Endothelial cell of umbilical vein (primary cell): ENCODE results near the gene PPP2R3B. TPM values are rescaled to one million over a fixed set of nuclear protein-coding genes. Genes with fewer than 3 reads are reported as not detected.
"Not testable (repeated sequence)": the region's sequence is repeated elsewhere in the genome, so short reads cannot be mapped to it uniquely, and the experiment has no call there.

Experiments
- BruUV-seq: library from RNA; stranded (reverse); fragments of 400-500 nt; replicated peaks from 2 replicates; lab custom pipeline; 2021; lab: Mats Ljungman, UMichigan
- CTCF ChIA-PET: fragments of 300-600, 350-600 bp; sonication (Branson Sonifier 250); formaldehyde crosslinking; loops from one replicate; lab custom pipeline; 2021; ENCODE audit warnings: antibody characterized with exemption, inconsistent platforms; lab: Charles Lee
- POLR2A ChIA-PET: fragments of 300-600, 350-600 bp; sonication (Branson Sonifier 250); formaldehyde crosslinking; loops from one replicate; lab custom pipeline; 2021; ENCODE audit warnings: antibody characterized with exemption, inconsistent platforms; lab: Charles Lee
- DNase-seq: peaks from one replicate; pipeline ENCODE4 v3.0.0-alpha.2; 2011; ENCODE audit warnings: low read depth, low spot score
- FAIRE-seq: peaks from 2 replicates; lab custom pipeline; 2011; peaks lifted over from hg19 to GRCh38; lab: Jason Lieb, UNC
- H2AFZ ChIP-seq: 2 replicates; pipeline ENCODE4 v1.6.0; 2012; ENCODE audit warnings: low read depth, low read length, control low read depth, inconsistent platforms
- H3K27ac ChIP-seq: 2 replicates; pipeline ENCODE4 v1.5.1; 2011; ENCODE audit warnings: low read depth, mild to moderate bottlenecking, control low read depth, low read length, moderate library complexity; ENCODE audit not compliant: insufficient read depth
- H3K27me3 ChIP-seq, 2 experiments: 2 replicates each; pipeline versions ENCODE4 v1.6.0 to v1.6.1; 2011; ENCODE audit warnings: low read length in 2 of 2, mixed read lengths in 1 of 2; ENCODE audit not compliant: control insufficient read depth in 2 of 2, insufficient read depth in 2 of 2
- H3K36me3 ChIP-seq, 2 experiments: 2 replicates in 1 of 2; 3 replicates in 1 of 2; pipeline ENCODE4 v1.5.1; 2011; ENCODE audit warnings: low read length in 2 of 2, mild to moderate bottlenecking in 1 of 2, moderate library complexity in 1 of 2; ENCODE audit not compliant: control insufficient read depth in 2 of 2, insufficient read depth in 2 of 2; ENCODE audit errors: extremely low read depth in 1 of 2
- H3K4me1 ChIP-seq: 3 replicates; pipeline ENCODE4 v1.5.1; 2011; ENCODE audit warnings: mild to moderate bottlenecking, low read length; ENCODE audit not compliant: control insufficient read depth, insufficient read depth; ENCODE audit errors: extremely low read depth
- H3K4me2 ChIP-seq: 2 replicates; pipeline ENCODE4 v1.6.1; 2011; ENCODE audit warnings: low read length, control low read depth, mixed read lengths; ENCODE audit not compliant: insufficient read depth
- H3K4me3 ChIP-seq, 3 experiments: fragments of 200-600 bp in 1 of 3; sonication (generic), shearing (Covaris generic) in 1 of 3; replicated peaks in 1 of 3; 2 replicates each; pipeline ENCODE4 v1.5.1; 2011 to 2016; ENCODE audit warnings: control low read depth in 3 of 3, low read length in 3 of 3, mild to moderate bottlenecking in 2 of 3, inconsistent platforms in 1 of 3, low read depth in 1 of 3, moderate library complexity in 1 of 3; ENCODE audit not compliant: insufficient read depth in 1 of 3
- H3K79me2 ChIP-seq: 2 replicates; pipeline ENCODE4 v1.6.0; 2012; ENCODE audit warnings: low read length, inconsistent platforms; ENCODE audit not compliant: control insufficient read depth, insufficient read depth
- H3K9ac ChIP-seq: replicated peaks from 2 replicates; pipeline ENCODE3; 2011; ENCODE audit warnings: low read length, control low read depth; ENCODE audit not compliant: insufficient read depth; ENCODE audit errors: extremely low read depth
- H3K9me1 ChIP-seq: replicated peaks from 3 replicates; pipeline ENCODE4 v1.6.0; 2011; ENCODE audit warnings: mild to moderate bottlenecking, low read length; ENCODE audit not compliant: control insufficient read depth, insufficient read depth; ENCODE audit errors: extremely low read depth
- H3K9me3 ChIP-seq: replicated peaks from 2 replicates; pipeline ENCODE4 v1.5.1; 2012; ENCODE audit warnings: low read length, inconsistent platforms; ENCODE audit not compliant: control insufficient read depth, insufficient read depth
- H4K20me1 ChIP-seq: replicated peaks from 2 replicates; pipeline ENCODE3; 2011; ENCODE audit warnings: mild to moderate bottlenecking, low read length; ENCODE audit not compliant: control insufficient read depth, insufficient read depth; ENCODE audit errors: extremely low read depth
- EZH2 ChIP-seq: IDR thresholded peaks from 2 replicates; pipeline ENCODE4 v1.6.1; 2012; ENCODE audit warnings: borderline replicate concordance, low read depth, mild to moderate bottlenecking, moderate library complexity, low read length, inconsistent platforms; ENCODE audit not compliant: severe bottlenecking
- GATA2 ChIP-seq: IDR thresholded peaks from 2 replicates; pipeline ENCODE4 v1.7.0; 2011; ENCODE audit warnings: low read depth, mild to moderate bottlenecking, moderate library complexity, mixed read lengths, low read length; ENCODE audit not compliant: insufficient read length, insufficient read depth
- JUN ChIP-seq: IDR thresholded peaks from 2 replicates; pipeline ENCODE4 v1.6.1; 2011; ENCODE audit warnings: borderline replicate concordance, low read depth; ENCODE audit not compliant: insufficient read length, insufficient read depth
- POLR2A ChIP-seq: IDR thresholded peaks from 2 replicates; pipeline ENCODE4 v1.6.1; 2012; ENCODE audit warnings: low read depth, mild to moderate bottlenecking, control low read depth, low read length
- POLR2AphosphoS5 ChIP-seq: IDR thresholded peaks from 2 replicates; pipeline ENCODE4 v1.6.1; 2012; ENCODE audit warnings: low read depth, mild to moderate bottlenecking, control low read depth, low read length, moderate library complexity; ENCODE audit not compliant: insufficient read depth
- dilution Hi-C: fragments of 300-500 bp; cut with MboI; formaldehyde crosslinking; loops from one replicate; pipeline ENCODE4 v1.15.0; 2019; ENCODE audit warnings: low sequenced_read_pairs; ENCODE audit not compliant: extremely low pct_ligation_motif_present
- intact Hi-C: fragments of 100-400 bp; cut with micrococcal nuclease; formaldehyde crosslinking; loops from one replicate; pipeline ENCODE4 v1.10.0; 2022
- polyA plus RNA-seq, 4 experiments: library from polyadenylated mRNA; depleted of rRNA in 3 of 4; stranded (reverse) in 3 of 4; unstranded in 1 of 4; fragments of >200 nt; gene quantifications; 2 replicates each; pipeline versions ENCODE4 v1.2.1 to v1.2.3, GENCODE V29; 2011 to 2012; ENCODE audit warnings: missing spikeins in 1 of 4
- total RNA-seq: library from RNA; stranded (reverse); gene quantifications from 2 replicates; pipeline ENCODE4 v1.2.3, GENCODE V29; 2021

The PPP2R3B gene
- total and polyA plus RNA-seq, 2 donors (not counting 3 experiments of a cell fraction or from before 2014, with no cell fraction given): 19.1 to 33.6 TPM

- no peak overlapping the region for H3K27ac ChIP-seq
- no peaks in the 10 kb centered on the region for H3K4me1 ChIP-seq
- FAIRE-seq (no peak), DNase-seq (no peak)
- H4K20me1 ChIP-seq: no peaks in the 10 kb centered on the region
- H3K4me2 ChIP-seq: no peak overlapping the region
- H3K27me3 ChIP-seq: peaks cover 0 to 3% of the 10 kb centered on the region in 2 experiments
- dilution Hi-C loops: no loop called here
- H3K9ac ChIP-seq: no peak overlapping the region
- no peaks in the 10 kb centered on the region for H3K79me2 ChIP-seq
- ChIA-PET POLR2A (no interaction called here), CTCF (no interaction called here)
- no peak overlapping the region for H3K4me3 ChIP-seq
- no peaks in the 10 kb centered on the region for H3K36me3 ChIP-seq
- no peaks in the 10 kb centered on the region for H3K9me1 ChIP-seq
- no peak for TF ChIP-seq EZH2
- TF ChIP-seq JUN: no peak
- TF ChIP-seq POLR2AphosphoS5: no peak
- TF ChIP-seq POLR2A: no peak
- no peak for TF ChIP-seq GATA2
- intact Hi-C loops: no loop called here
- BruUV-seq: no TSS peak
- no peak overlapping the region for H2AFZ ChIP-seq
- H3K9me3 ChIP-seq: no peaks in the 10 kb centered on the region
Measured at GRCh38 chrX:327660-328126, 59.0 kb downstream of the PPP2R3B start.

- H3K4me3 ChIP-seq, H3K79me2 ChIP-seq, H3K36me3 ChIP-seq, BruUV-seq, H4K20me1 ChIP-seq, H3K27me3 ChIP-seq, H3K9me1 ChIP-seq, DNase-seq, H3K9ac ChIP-seq, H2AFZ ChIP-seq, FAIRE-seq, H3K27ac ChIP-seq, H3K9me3 ChIP-seq, POLR2A ChIA-PET, CTCF ChIA-PET, H3K4me1 ChIP-seq, intact Hi-C loops, dilution Hi-C loops, H3K4me2 ChIP-seq: not testable (repeated sequence)
Measured at GRCh38 chrX:324664-325063, 62.0 kb downstream of the PPP2R3B start.
